Spleen (tissue), 11 donors: ENCODE results near the gene ATP8A2. TPM values are rescaled to one million over a fixed set of nuclear protein-coding genes. Genes with fewer than 3 reads are reported as not detected.
"Not testable (repeated sequence)": the region's sequence is repeated elsewhere in the genome, so short reads cannot be mapped to it uniquely, and the experiment has no call there.

Experiments used
- DNase-seq: peaks from one replicate; pipeline ENCODE4 v3.0.0-alpha.2; 2020
- H3K27ac ChIP-seq, 8 donors: fragments of 200-600 bp; sonication (generic) in 7 of 8; 1 replicate in 4 of 8; 2 replicates in 4 of 8; pipeline versions ENCODE4 v1.5.0 to v1.8.0; 2016 to 2021; ENCODE audit warnings: inconsistent platforms in 4 of 8, mild to moderate bottlenecking in 4 of 8, moderate library complexity in 1 of 8
- H3K27me3 ChIP-seq, 7 donors: fragments of 200-600 bp; sonication (generic) in 6 of 7; replicated peaks in 1 of 7; 1 replicate in 4 of 7; 2 replicates in 3 of 7; pipeline versions ENCODE4 v1.5.0 to v1.8.0; 2016 to 2021; ENCODE audit warnings: inconsistent platforms in 3 of 7, mild to moderate bottlenecking in 1 of 7
- H3K36me3 ChIP-seq, 6 donors: fragments of 200-600 bp; sonication (generic) in 5 of 6; 1 replicate in 4 of 6; 2 replicates in 2 of 6; pipeline versions ENCODE4 v1.5.0 to v1.8.0; 2016 to 2021; ENCODE audit warnings: inconsistent platforms in 2 of 6
- H3K4me1 ChIP-seq, 6 donors: fragments of 200-600 bp; sonication (generic) in 5 of 6; 1 replicate in 3 of 6; 2 replicates in 3 of 6; pipeline versions ENCODE4 v1.5.0 to v1.8.0; 2016 to 2021; ENCODE audit warnings: inconsistent platforms in 3 of 6
- H3K4me3 ChIP-seq, 8 donors: fragments of 200-600 bp; sonication (generic) in 7 of 8; 1 replicate in 4 of 8; 2 replicates in 4 of 8; pipeline versions ENCODE4 v1.5.0 to v1.8.0; 2016 to 2021; ENCODE audit warnings: inconsistent platforms in 4 of 8, mild to moderate bottlenecking in 4 of 8, moderate library complexity in 2 of 8
- H3K9me3 ChIP-seq, 8 donors: fragments of 200-600 bp; sonication (generic) in 7 of 8; 1 replicate in 4 of 8; 2 replicates in 4 of 8; pipeline versions ENCODE4 v1.5.0 to v1.8.0; 2016 to 2021; ENCODE audit warnings: inconsistent platforms in 4 of 8
- CTCF ChIP-seq, 11 experiments: fragments of 200-600 bp in 7 of 11; fragments of 450-650 bp in 4 of 11; sonication (generic) in 4 of 11; IDR thresholded peaks in 8 of 11; conservative IDR thresholded peaks in 3 of 11; 1 replicate in 7 of 11; 2 replicates in 4 of 11; pipeline versions ENCODE4 v1.4.0 to v1.8.0; 2016 to 2021; ENCODE audit warnings: antibody characterized with exemption in 11 of 11, inconsistent platforms in 4 of 11, mild to moderate bottlenecking in 1 of 11
- POLR2A ChIP-seq, 3 donors: fragments of 450-650 bp; IDR thresholded peaks; one replicate each; pipeline ENCODE4 v1.5.1; 2017; ENCODE audit warnings: antibody characterized with exemption in 3 of 3, mild to moderate bottlenecking in 1 of 3
- POLR2AphosphoS5 ChIP-seq, 3 donors: sonication (generic); formaldehyde crosslinking; IDR thresholded peaks; one replicate each; pipeline ENCODE4 v1.5.1; 2017; ENCODE audit warnings: antibody characterized with exemption in 3 of 3
- WGBS, 5 donors: extraction: QIAGEN DNeasy Blood & Tissue Kit in 3 of 5; methylation state at CpG; one replicate each; pipeline versions ENCODE4 v1.1.5 to v1.1.7; 2013 to 2018; 5-methylcytosine and 5-hydroxymethylcytosine counted together
- intact Hi-C: fragments of 100-400 bp; cut with DNase I; formaldehyde crosslinking; loops from one replicate; pipeline ENCODE4 v1.15.0; 2023; ENCODE audit warnings: low total_unique reads
- polyA plus RNA-seq, 3 donors: library from polyadenylated mRNA; stranded (reverse); fragments of 200-250 nt; gene quantifications; one replicate each; pipeline ENCODE4 v1.2.1, GENCODE V29; 2013
- total RNA-seq, 7 donors: library from RNA; depleted of rRNA in 3 of 7; stranded (reverse); fragments of >200 nt in 3 of 7; fragmentation: NEBNext Ultra II Directional in 4 of 7; extraction: Animal tissue kit (Norgen Biotek cat#: 25700) in 4 of 7; gene quantifications; one replicate each; pipeline versions ENCODE4 v1.1.0 to v1.2.1, GENCODE V29; 2016 to 2021
- donor health status: healthy with polysubstance abuse.
- donor health status: DM: no; HTN: no; CAD: no; lungs with moderate emphysema.
- donor health status: DM: no; HTN: no; CAD: no.
- donor health status: Bipolar disorder and iron deficiency.
- donor health status: healthy.
- donor health status: DM: no; HTN: no; CAD: no.
- donor health status: DM: yes; HTN: yes; CAD: no.

The ATP8A2 gene
- total and polyA plus RNA-seq, 10 donors, result 0.09 to 0.46 (median 0.25) TPM

DNA sequence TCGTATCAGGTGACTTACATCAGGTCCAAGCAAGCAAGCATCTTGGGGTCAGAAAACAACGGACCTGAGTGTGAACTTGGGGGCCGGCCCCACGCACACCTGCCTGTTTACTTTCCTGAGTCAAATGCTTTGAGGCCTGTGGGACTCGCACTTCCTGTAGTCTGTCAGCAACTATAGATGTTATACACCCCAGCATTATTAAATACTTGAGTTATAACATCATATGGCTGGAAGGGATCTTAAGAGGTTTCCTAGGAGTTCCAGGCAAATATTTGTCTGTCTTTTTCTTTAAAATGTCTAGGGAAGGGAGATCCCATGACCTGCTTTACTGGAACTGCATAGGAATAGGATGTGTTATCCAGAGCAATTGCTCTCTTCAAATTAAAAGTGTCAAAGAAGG lies 399.4 kb downstream of the ATP8A2 start:
- Histone ChIP-seq H3K4me1 (no peaks in the 10 kb centered on the region), H3K36me3 (no peaks in the 10 kb centered on the region), H3K4me3 (no peak overlapping the region), H3K9me3 (peaks cover 0 to 4% (median 0%) of the 10 kb centered on the region in 8 donors), H3K27me3 (no peaks in the 10 kb centered on the region), H3K27ac (no peak overlapping the region)
- 72 to 85% (median 73%) methylated on average over 5 of the region's 5 CpGs for WGBS, 5 donors
- intact Hi-C loops, result no loop called here
- no peak for TF ChIP-seq CTCF (IDR thresholded peaks at IDR 0.05 in 8 of 11, conservative IDR thresholded peaks at IDR 0.05 in 3 of 11)
- no peak for TF ChIP-seq POLR2A (IDR thresholded peaks at IDR 0.05)
- TF ChIP-seq POLR2AphosphoS5 (IDR thresholded peaks at IDR 0.05), result no peak
- DNase-seq, result no peak

DNA sequence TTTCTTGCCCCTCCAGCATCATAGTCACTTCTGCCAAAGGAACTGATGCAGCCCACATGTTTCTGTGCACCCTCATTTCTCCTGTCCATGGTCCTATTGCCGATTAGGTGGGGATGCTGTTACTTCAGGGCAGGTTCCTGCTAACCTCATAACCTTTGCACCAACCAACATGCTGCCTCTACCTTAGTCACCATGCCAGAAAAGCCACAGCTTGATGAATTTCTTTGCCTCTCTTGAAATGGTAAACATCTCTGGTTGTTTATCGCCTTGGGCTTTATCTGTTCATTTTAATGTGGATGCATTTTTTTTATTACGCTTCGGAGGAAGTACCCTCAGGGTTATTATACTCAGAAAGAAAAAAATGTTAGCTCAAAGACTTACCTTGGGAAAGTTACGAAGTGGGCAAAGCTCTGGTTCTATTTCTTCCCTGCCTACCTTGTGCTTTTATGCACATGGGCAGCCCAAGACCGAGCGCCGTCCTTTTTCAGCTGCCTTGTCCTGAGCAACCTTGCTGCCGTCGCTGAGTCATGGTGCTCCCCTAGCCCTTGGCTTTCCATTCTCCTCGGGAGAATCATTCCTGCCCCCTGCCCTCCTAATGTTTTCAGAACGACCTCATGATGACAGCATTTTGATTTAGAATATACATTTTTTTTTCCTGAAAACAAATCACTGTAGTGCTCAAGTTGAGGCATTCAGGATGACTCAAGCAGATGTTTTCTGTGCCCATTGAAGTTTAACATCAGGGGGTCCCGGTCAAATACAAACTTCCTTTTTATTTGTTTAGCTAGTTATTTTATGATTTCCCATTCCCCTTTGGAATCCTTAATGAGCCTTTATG lies 400.1 kb downstream of the ATP8A2 start:
- TF ChIP-seq POLR2AphosphoS5 (IDR thresholded peaks at IDR 0.05), result no peak
- TF ChIP-seq POLR2A (IDR thresholded peaks at IDR 0.05), result no peak
- TF ChIP-seq CTCF (IDR thresholded peaks at IDR 0.05 in 8 of 11, conservative IDR thresholded peaks at IDR 0.05 in 3 of 11), result no peak
- H3K9me3 ChIP-seq, result no peaks in the 10 kb centered on the region
- no peak overlapping the region for H3K27ac ChIP-seq
- no peak for DNase-seq
- H3K27me3 ChIP-seq, result no peaks in the 10 kb centered on the region
- H3K4me1 ChIP-seq, result no peaks in the 10 kb centered on the region
- no peaks in the 10 kb centered on the region for H3K36me3 ChIP-seq
- no peak overlapping the region for H3K4me3 ChIP-seq
- 70 to 76% (median 73%) methylated on average over 13 of the region's 13 CpGs for WGBS, 5 donors
- intact Hi-C loops, result no loop called here

DNA sequence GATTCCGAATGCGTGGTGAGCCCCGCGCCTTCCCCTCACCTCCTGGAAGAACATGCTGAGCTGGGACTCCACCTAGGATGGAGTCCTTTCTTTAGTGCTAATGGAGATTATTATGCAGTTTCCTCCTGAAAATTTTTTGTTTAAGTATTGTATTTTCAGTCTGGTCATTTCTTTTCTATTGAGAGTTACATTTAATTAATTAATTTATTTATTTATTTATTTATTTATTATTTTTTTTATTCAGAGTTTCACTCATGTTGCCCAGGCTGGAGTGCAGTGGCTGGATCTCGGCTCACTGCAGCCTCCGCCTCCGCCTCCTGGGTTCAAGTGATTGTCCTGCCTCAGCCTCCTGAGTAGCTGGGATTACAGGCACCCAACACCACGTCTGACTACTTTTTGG lies 400.8 kb downstream of the ATP8A2 start:
- intact Hi-C loops, H3K9me3 ChIP-seq, H3K27ac ChIP-seq, H3K27me3 ChIP-seq, DNase-seq, H3K4me3 ChIP-seq, H3K36me3 ChIP-seq, H3K4me1 ChIP-seq: not testable (repeated sequence)
- 93 to 97% (median 94%) methylated on average over 8 of the region's 8 CpGs for WGBS, 5 donors

- H3K4me1 ChIP-seq, H3K36me3 ChIP-seq, H3K27me3 ChIP-seq, H3K9me3 ChIP-seq, H3K27ac ChIP-seq, H3K4me3 ChIP-seq, intact Hi-C loops, DNase-seq: not testable (repeated sequence)
- 80 to 97% (median 89%) methylated on average over 1 of the region's 1 CpG for WGBS, 5 donors
These were observed 402.3 kb downstream of the ATP8A2 start for GRCh38 chr13:25774056-25774455.

DNA sequence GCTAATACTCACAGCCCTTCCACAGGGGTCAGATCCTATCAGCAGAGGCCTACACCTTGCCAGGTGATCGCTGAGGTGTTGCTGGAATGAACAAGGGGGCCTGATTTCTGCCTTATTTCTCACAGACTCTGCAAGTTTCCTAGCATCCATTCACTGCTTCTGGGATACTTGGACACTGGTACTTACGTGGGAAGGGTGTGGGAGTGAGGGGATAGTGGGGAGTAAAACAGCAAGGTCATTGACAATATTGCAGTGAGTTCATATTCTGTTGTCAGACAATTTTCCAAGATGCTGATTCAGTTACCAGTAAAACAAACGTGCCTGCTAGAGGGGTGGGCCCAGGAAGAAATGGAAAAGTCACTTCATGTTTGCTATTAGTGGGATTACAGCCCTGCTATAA lies 403.5 kb downstream of the ATP8A2 start:
- H3K9me3 ChIP-seq, result no peaks in the 10 kb centered on the region
- H3K27me3 ChIP-seq, result no peaks in the 10 kb centered on the region
- H3K27ac ChIP-seq, result no peak overlapping the region
- 61 to 78% (median 65%) methylated on average over 3 of the region's 3 CpGs for WGBS, 5 donors
- H3K4me3 ChIP-seq, result no peak overlapping the region
- intact Hi-C loops, result no loop called here
- DNase-seq, result no peak
- H3K36me3 ChIP-seq, result no peaks in the 10 kb centered on the region
- no peaks in the 10 kb centered on the region for H3K4me1 ChIP-seq
- TF ChIP-seq CTCF (IDR thresholded peaks at IDR 0.05 in 8 of 11, conservative IDR thresholded peaks at IDR 0.05 in 3 of 11) (no peak), POLR2A (IDR thresholded peaks at IDR 0.05) (no peak), POLR2AphosphoS5 (IDR thresholded peaks at IDR 0.05) (no peak)
